ENCODE results near the gene FRMD4A.

Gene FRMD4A

GRCh38 chr10:14329746-14330173 is 964 bp downstream of the FRMD4A start:
- no peak for DNase-seq (ENCODE audit: extremely low read depth, low read depth)
- TF ChIP-seq, protein P1, sequence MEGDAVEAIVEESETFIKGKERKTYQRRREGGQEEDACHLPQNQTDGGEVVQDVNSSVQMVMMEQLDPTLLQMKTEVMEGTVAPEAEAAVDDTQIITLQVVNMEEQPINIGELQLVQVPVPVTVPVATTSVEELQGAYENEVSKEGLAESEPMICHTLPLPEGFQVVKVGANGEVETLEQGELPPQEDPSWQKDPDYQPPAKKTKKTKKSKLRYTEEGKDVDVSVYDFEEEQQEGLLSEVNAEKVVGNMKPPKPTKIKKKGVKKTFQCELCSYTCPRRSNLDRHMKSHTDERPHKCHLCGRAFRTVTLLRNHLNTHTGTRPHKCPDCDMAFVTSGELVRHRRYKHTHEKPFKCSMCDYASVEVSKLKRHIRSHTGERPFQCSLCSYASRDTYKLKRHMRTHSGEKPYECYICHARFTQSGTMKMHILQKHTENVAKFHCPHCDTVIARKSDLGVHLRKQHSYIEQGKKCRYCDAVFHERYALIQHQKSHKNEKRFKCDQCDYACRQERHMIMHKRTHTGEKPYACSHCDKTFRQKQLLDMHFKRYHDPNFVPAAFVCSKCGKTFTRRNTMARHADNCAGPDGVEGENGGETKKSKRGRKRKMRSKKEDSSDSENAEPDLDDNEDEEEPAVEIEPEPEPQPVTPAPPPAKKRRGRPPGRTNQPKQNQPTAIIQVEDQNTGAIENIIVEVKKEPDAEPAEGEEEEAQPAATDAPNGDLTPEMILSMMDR (IDR thresholded peaks at IDR 0.05; ENCODE audit: low read depth, low read length, missing control alignments), result no peak
- no peak overlapping the region for H3K4me3 ChIP-seq (replicated peaks; ENCODE audit: low read depth, low read length)

GRCh38 chr10:14328881-14329672 is 1.6 kb downstream of the FRMD4A start:
- no peak overlapping the region for H3K4me3 ChIP-seq (replicated peaks; ENCODE audit: low read depth, low read length)
- no peak for DNase-seq (ENCODE audit: extremely low read depth, low read depth)
- TF ChIP-seq, protein P1 (IDR thresholded peaks at IDR 0.05; ENCODE audit: low read depth, low read length, missing control alignments), result no peak

DNA sequence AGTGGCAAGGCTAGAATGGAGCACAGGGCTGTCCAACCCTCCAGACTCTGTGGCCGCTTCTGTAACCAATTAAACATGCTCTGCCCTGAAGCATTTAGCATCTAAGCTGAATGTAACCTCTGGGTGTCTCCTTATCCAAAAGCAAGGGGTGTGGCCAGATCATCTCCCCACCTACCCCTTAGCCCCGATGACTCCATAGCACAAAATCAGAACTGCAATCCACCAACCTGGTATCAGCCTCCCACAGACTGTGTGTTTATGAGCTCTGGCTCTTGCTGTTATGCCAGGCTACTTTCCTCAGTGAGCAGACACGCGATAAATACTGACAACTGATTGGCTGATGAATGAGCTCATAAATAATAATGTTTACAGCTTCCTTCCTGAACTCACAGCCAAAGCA is 3.2 kb downstream of the FRMD4A start:
- TF ChIP-seq, protein P1 (IDR thresholded peaks at IDR 0.05; ENCODE audit: low read depth, low read length, missing control alignments), result no peak
- DNase-seq (ENCODE audit: extremely low read depth, low read depth), result peak; percentile 1
- no peak overlapping the region for H3K4me3 ChIP-seq (replicated peaks; ENCODE audit: low read depth, low read length)

DNA sequence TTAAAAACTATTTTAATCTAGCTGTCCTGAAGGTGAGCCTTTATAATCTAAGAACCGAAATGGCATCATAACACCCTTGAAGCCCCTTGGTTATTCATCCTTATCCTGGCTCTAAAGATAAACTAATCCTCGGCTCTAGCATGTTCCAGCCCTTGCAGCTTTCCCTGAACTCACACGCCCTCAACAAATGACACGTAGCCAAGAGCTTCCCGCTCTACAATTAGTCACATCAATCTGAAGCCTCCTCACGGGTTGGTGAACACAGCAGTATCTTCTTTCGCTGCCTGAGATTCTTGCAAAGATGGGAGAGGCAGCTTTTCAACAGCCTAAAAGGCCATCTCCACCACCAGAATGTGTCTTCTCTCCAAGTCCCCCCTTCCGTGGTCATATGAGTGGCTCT is 4.1 kb downstream of the FRMD4A start:
- TF ChIP-seq, protein P1 (IDR thresholded peaks at IDR 0.05; ENCODE audit: low read depth, low read length, missing control alignments), result no peak
- H3K4me3 ChIP-seq (replicated peaks; ENCODE audit: low read depth, low read length), result no peak overlapping the region
- DNase-seq (ENCODE audit: extremely low read depth, low read depth), result no peak

- TF ChIP-seq, protein P1 (IDR thresholded peaks at IDR 0.05; ENCODE audit: low read depth, low read length, missing control alignments), result peak; percentile 72
- no peak for DNase-seq (ENCODE audit: extremely low read depth, low read depth)
Measured at GRCh38 chr10:14325325-14325955, 5.3 kb downstream of the FRMD4A start.

DNA sequence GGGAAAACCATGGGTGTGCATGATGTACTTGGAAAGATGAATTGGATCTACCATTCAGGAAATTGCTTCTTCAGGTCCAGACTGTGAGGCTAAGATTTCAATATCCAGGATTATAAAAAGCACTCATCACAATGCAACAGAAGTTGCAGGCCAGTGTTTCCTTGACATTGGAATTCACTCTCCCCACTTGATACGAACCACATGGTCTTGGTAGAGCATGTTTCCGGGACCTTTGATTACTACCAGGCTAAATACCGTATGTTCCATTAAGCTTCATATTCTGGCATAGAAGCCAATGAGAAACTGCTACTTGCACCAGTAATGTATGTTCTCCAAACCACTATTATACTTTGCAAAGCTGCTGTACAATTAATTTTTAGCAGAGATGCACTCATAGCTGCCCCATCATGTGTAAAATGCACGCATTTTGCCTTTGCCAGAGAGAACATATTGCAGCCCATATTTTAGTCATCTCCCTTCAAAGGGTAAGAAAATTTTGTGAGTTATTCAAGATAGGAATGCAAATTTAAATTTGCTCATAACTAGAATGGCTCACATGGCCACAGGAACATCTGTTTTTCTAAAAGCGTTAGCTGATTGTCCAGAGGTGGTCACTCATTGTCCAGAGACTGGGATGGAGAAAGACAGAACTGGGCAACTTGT is 8.1 kb downstream of the FRMD4A start:
- TF ChIP-seq, protein P1 (IDR thresholded peaks at IDR 0.05; ENCODE audit: low read depth, low read length, missing control alignments), result no peak
- no peak for DNase-seq (ENCODE audit: extremely low read depth, low read depth)
- no peak overlapping the region for H3K4me3 ChIP-seq (replicated peaks; ENCODE audit: low read depth, low read length)

More at GRCh38 chr10:14325325-14325955, 5.3 kb downstream of the FRMD4A start:
- H3K4me3 ChIP-seq (replicated peaks; ENCODE audit: low read depth, low read length), result no peak overlapping the region
